H9 (cell line): Measurements from ENCODE around the gene RNF186. TPM values are rescaled to one million over a fixed set of nuclear protein-coding genes. Genes with fewer than 3 reads are reported as not detected.

Source experiments
- DNase-seq: peaks from one replicate; pipeline ENCODE4 v3.0.0-alpha.2; 2017
- H2AFZ ChIP-seq: one replicate; pipeline ENCODE4 v1.6.1; 2013; ENCODE audit warnings: mild to moderate bottlenecking, low read length, control low read depth, moderate library complexity
- H2AK5ac ChIP-seq: 2 replicates; pipeline ENCODE4 v1.6.1; 2013; ENCODE audit warnings: low read length, control low read depth, mixed read lengths; ENCODE audit not compliant: insufficient read length
- H2BK120ac ChIP-seq: one replicate; pipeline ENCODE4 v1.6.1; 2013; ENCODE audit warnings: low read depth, mild to moderate bottlenecking, low read length, control low read depth, inconsistent platforms; ENCODE audit not compliant: poor library complexity, severe bottlenecking
- H2BK12ac ChIP-seq: 2 replicates; pipeline ENCODE4 v1.6.1; 2013; ENCODE audit warnings: low read length, control low read depth, mixed read lengths, low read depth; ENCODE audit not compliant: insufficient read length
- H2BK15ac ChIP-seq: 2 replicates; pipeline ENCODE4 v1.6.1; 2013; ENCODE audit warnings: low read depth, low read length, control low read depth
- H2BK20ac ChIP-seq: one replicate; pipeline ENCODE4 v1.6.1; 2013; ENCODE audit warnings: low read depth, mild to moderate bottlenecking, low read length, control low read depth, inconsistent platforms; ENCODE audit not compliant: poor library complexity, severe bottlenecking
- H2BK5ac ChIP-seq: 2 replicates; pipeline ENCODE4 v1.6.1; 2013; ENCODE audit warnings: low read length, control low read depth, mixed read lengths; ENCODE audit not compliant: insufficient read length
- H3K14ac ChIP-seq: 2 replicates; pipeline ENCODE4 v1.6.1; 2013; ENCODE audit warnings: low read length, control low read depth; ENCODE audit not compliant: insufficient read depth
- H3K18ac ChIP-seq: 2 replicates; pipeline ENCODE4 v1.6.1; 2013; ENCODE audit warnings: low read depth, mild to moderate bottlenecking, mixed read lengths, low read length, control low read depth; ENCODE audit not compliant: insufficient read length
- H3K23ac ChIP-seq: 2 replicates; pipeline ENCODE4 v1.6.1; 2013; ENCODE audit warnings: low read length, control low read depth, mixed read lengths, low read depth; ENCODE audit not compliant: insufficient read length
- H3K23me2 ChIP-seq: 2 replicates; pipeline ENCODE4 v1.6.1; 2013; ENCODE audit warnings: low read depth, mild to moderate bottlenecking, mixed read lengths, low read length, control low read depth; ENCODE audit not compliant: insufficient read length, poor library complexity, severe bottlenecking
- H3K27ac ChIP-seq: 2 replicates; pipeline ENCODE4 v1.5.1; 2013; ENCODE audit warnings: low read length, control low read depth, mixed read lengths, low read depth; ENCODE audit not compliant: insufficient read length
- H3K27me3 ChIP-seq: 2 replicates; pipeline ENCODE4 v1.6.1; 2013; ENCODE audit warnings: low read length, control low read depth, inconsistent platforms; ENCODE audit not compliant: insufficient read depth
- H3K4ac ChIP-seq: 2 replicates; pipeline ENCODE4 v1.6.1; 2013; ENCODE audit warnings: low read depth, mild to moderate bottlenecking, control low read depth, inconsistent platforms, low read length, moderate library complexity
- H3K4me1 ChIP-seq: 2 replicates; pipeline ENCODE4 v1.6.1; 2013; ENCODE audit warnings: low read length, control low read depth, inconsistent platforms; ENCODE audit not compliant: insufficient read depth
- H3K4me2 ChIP-seq: 2 replicates; pipeline ENCODE4 v1.6.1; 2013; ENCODE audit warnings: low read length, control low read depth, mixed read lengths; ENCODE audit not compliant: insufficient read length, insufficient read depth
- H3K56ac ChIP-seq: 2 replicates; pipeline ENCODE4 v1.6.1; 2013; ENCODE audit warnings: low read depth, mild to moderate bottlenecking, mixed read lengths, low read length, control low read depth; ENCODE audit not compliant: insufficient read length
- H3K79me1 ChIP-seq: 2 replicates; pipeline ENCODE4 v1.6.1; 2013; ENCODE audit warnings: low read depth, mild to moderate bottlenecking, moderate library complexity, low read length, control low read depth, inconsistent platforms; ENCODE audit not compliant: insufficient read depth, poor library complexity, severe bottlenecking
- H3K79me2 ChIP-seq: 2 replicates; pipeline ENCODE4 v1.6.1; 2013; ENCODE audit warnings: low read length, control low read depth, inconsistent platforms; ENCODE audit not compliant: insufficient read depth
- H3K9ac ChIP-seq: 2 replicates; pipeline ENCODE4 v1.6.1; 2013; ENCODE audit warnings: low read length, control low read depth, mixed read lengths; ENCODE audit not compliant: insufficient read length; ENCODE audit errors: extremely low read depth
- H3K9me3 ChIP-seq: one replicate; pipeline ENCODE4 v1.6.1; 2013; ENCODE audit warnings: low read depth, low read length, inconsistent platforms; ENCODE audit not compliant: control insufficient read depth
- H3T11ph ChIP-seq: one replicate; pipeline ENCODE4 v1.6.1; 2013; ENCODE audit warnings: mild to moderate bottlenecking, low read length, control low read depth, inconsistent platforms
- H4K20me1 ChIP-seq: one replicate; pipeline ENCODE4 v1.6.1; 2013; ENCODE audit not compliant: control insufficient read depth, insufficient read length, insufficient read depth
- H4K5ac ChIP-seq: 2 replicates; pipeline ENCODE4 v1.6.1; 2013; ENCODE audit warnings: low read depth, mild to moderate bottlenecking, mixed read lengths, low read length, control low read depth; ENCODE audit not compliant: insufficient read length
- H4K8ac ChIP-seq: replicated peaks from 2 replicates; pipeline ENCODE4 v1.6.1; 2013; ENCODE audit warnings: low read length, control low read depth, mixed read lengths, low read depth; ENCODE audit not compliant: insufficient read length
- H4K91ac ChIP-seq: 2 replicates; pipeline ENCODE4 v1.6.1; 2013; ENCODE audit warnings: low read depth, mild to moderate bottlenecking, moderate library complexity, mixed read lengths, low read length, control low read depth; ENCODE audit not compliant: insufficient read length
- H3K27ac Mint-ChIP-seq, 3 experiments: 2 replicates in 2 of 3; 3 replicates in 1 of 3; pipeline ENCODE4 v1.8.0; 2020 to 2021; ENCODE audit warnings: mixed read lengths in 3 of 3, mild to moderate bottlenecking in 1 of 3, moderate library complexity in 1 of 3
- H3K27me3 Mint-ChIP-seq: 2 replicates; pipeline ENCODE4 v1.8.0; 2021; ENCODE audit warnings: low read depth, mild to moderate bottlenecking, moderate library complexity, mixed read lengths
- H3K36me3 Mint-ChIP-seq, 3 experiments: 2 replicates in 2 of 3; 3 replicates in 1 of 3; pipeline ENCODE4 v1.8.0; 2020 to 2021; ENCODE audit warnings: low read depth in 3 of 3, mixed read lengths in 3 of 3; ENCODE audit not compliant: insufficient read depth in 1 of 3
- H3K4me1 Mint-ChIP-seq, 2 experiments: 2 replicates each; pipeline ENCODE4 v1.8.0; 2020; ENCODE audit warnings: mixed read lengths in 2 of 2
- H3K4me3 Mint-ChIP-seq, 2 experiments: 2 replicates in 1 of 2; 3 replicates in 1 of 2; pipeline ENCODE4 v1.8.0; 2020 to 2021; ENCODE audit warnings: mild to moderate bottlenecking in 2 of 2, mixed read lengths in 2 of 2, moderate library complexity in 1 of 2
- H3K9me3 Mint-ChIP-seq, 2 experiments: 2 replicates in 1 of 2; 3 replicates in 1 of 2; pipeline ENCODE4 v1.8.0; 2020; ENCODE audit warnings: mild to moderate bottlenecking in 2 of 2, mixed read lengths in 2 of 2, moderate library complexity in 1 of 2
- WGBS: extraction: QIAGEN DNeasy Blood & Tissue Kit; methylation state at CpG from one replicate; pipeline ENCODE4 v1.1.7; 2013; ENCODE audit warnings: missing lambda C conversion rate, low lambda C conversion rate, mixed read lengths; ENCODE audit not compliant: insufficient read length; ENCODE audit errors: extremely low coverage; 5-methylcytosine and 5-hydroxymethylcytosine counted together
- total RNA-seq: library from RNA; stranded (reverse); gene quantifications from 2 replicates; pipeline ENCODE4 v1.2.1, GENCODE V29; 2021
- TF ChIP-seq, protein P1 (sequence below): fragments of 200-600 bp; sonication (generic); conservative IDR thresholded peaks from 3 replicates; pipeline ENCODE4 v1.8.0; 2021; ENCODE audit warnings: antibody characterized with exemption, mild to moderate bottlenecking

The RNF186 gene
- total RNA-seq, 1 experiment from 2014 or later: not detected

DNA sequence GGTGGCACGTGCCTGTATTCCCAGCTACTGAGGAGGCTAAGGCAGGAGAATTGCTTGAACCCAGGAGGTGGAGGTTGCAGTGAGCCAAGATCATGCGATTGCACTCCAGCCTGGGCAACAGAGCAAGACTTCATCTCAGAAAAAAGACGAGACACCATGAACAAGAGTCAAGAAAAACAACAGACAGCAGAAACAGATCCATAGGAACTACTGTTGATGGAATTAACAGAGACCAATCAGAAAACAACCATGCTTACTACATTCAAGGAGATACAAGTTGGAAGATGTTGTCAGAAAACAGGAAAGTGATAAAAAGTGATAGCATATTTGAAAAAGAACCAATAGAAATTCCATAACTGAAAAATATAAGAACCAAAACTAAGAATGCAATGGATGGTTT, 47.9 kb upstream of the RNF186 start:
- H3K36me3 Mint-ChIP-seq: peaks cover 0 to 10% (median 9%) of the 10 kb centered on the region in 3 experiments; a peak in 4 of 7 replicates
- Histone ChIP-seq H4K5ac (no peak overlapping the region), H3K9me3 (no peaks in the 10 kb centered on the region), H3T11ph (no peak overlapping the region), H3K79me1 (no peaks in the 10 kb centered on the region), H4K91ac (no peak overlapping the region), H3K9ac (no peak overlapping the region), H3K4me1 (no peaks in the 10 kb centered on the region), H2BK5ac (no peak overlapping the region), H4K8ac (no peak overlapping the region), H3K23ac (no peak overlapping the region), H3K4ac (no peak overlapping the region), H2BK20ac (no peak overlapping the region), H3K4me2 (no peak overlapping the region), H3K14ac (no peak overlapping the region), H3K79me2 (no peaks in the 10 kb centered on the region), H3K56ac (no peak overlapping the region), H2BK120ac (no peak overlapping the region), H2AK5ac (no peak overlapping the region), H3K18ac (no peak overlapping the region), H3K23me2 (no peaks in the 10 kb centered on the region), H4K20me1 (no peaks in the 10 kb centered on the region), H3K27ac (no peak overlapping the region), H3K27me3 (no peaks in the 10 kb centered on the region), H2AFZ (no peak overlapping the region), H2BK15ac (no peak overlapping the region), H2BK12ac (no peak overlapping the region)
- H3K4me1 Mint-ChIP-seq: peaks cover 8 to 9% of the 10 kb centered on the region in 2 experiments; a peak in 3 of 4 replicates
- no peak for DNase-seq
- H3K27ac Mint-ChIP-seq: no peak overlapping the region
- WGBS: no CpG with 5 or more reads among the region's 3 CpGs
- H3K4me3 Mint-ChIP-seq: no peak overlapping the region
- TF ChIP-seq, protein P1, sequence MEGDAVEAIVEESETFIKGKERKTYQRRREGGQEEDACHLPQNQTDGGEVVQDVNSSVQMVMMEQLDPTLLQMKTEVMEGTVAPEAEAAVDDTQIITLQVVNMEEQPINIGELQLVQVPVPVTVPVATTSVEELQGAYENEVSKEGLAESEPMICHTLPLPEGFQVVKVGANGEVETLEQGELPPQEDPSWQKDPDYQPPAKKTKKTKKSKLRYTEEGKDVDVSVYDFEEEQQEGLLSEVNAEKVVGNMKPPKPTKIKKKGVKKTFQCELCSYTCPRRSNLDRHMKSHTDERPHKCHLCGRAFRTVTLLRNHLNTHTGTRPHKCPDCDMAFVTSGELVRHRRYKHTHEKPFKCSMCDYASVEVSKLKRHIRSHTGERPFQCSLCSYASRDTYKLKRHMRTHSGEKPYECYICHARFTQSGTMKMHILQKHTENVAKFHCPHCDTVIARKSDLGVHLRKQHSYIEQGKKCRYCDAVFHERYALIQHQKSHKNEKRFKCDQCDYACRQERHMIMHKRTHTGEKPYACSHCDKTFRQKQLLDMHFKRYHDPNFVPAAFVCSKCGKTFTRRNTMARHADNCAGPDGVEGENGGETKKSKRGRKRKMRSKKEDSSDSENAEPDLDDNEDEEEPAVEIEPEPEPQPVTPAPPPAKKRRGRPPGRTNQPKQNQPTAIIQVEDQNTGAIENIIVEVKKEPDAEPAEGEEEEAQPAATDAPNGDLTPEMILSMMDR: no peak
- peaks cover 11 to 15% of the 10 kb centered on the region in 2 experiments for H3K9me3 Mint-ChIP-seq
- peaks cover 11% of the 10 kb centered on the region for H3K27me3 Mint-ChIP-seq
